Naive thymus-derived CD4-positive, alpha-beta T cell (primary cell): ENCODE results near the gene SETX. TPM values are rescaled to one million over a fixed set of nuclear protein-coding genes. Genes with fewer than 3 reads are reported as not detected.
"Not testable (repeated sequence)": the region's sequence is repeated elsewhere in the genome, so short reads cannot be mapped to it uniquely, and the experiment has no call there.

Experiments used
- ATAC-seq: fragments of 150-1000 bp; cut with Tn5 transposase; 2 replicates; pipeline ENCODE4 v1.10.0; 2021; ENCODE audit warnings: mild to moderate bottlenecking, moderate library complexity
- CTCF ChIA-PET: fragments of 350-600 bp; sonication (Branson Sonifier 250); formaldehyde crosslinking; loops from one replicate; lab custom pipeline; 2021; ENCODE audit warnings: antibody characterized with exemption; lab: Charles Lee
- POLR2A ChIA-PET: fragments of 350-600 bp; sonication (Branson Sonifier 250); formaldehyde crosslinking; loops from one replicate; lab custom pipeline; 2021; ENCODE audit warnings: antibody characterized with exemption, inconsistent platforms; lab: Charles Lee
- DNase-seq, 9 donors: peaks; one replicate each; pipeline versions ENCODE4 v3.0.0 to v3.0.0-alpha.2; 2020 to 2022; ENCODE audit warnings: mixed read lengths in 1 of 9
- H3K27ac ChIP-seq: one replicate; pipeline ENCODE4 v1.7.0; 2013; ENCODE audit warnings: mild to moderate bottlenecking, low read depth, low read length, moderate library complexity
- H3K27me3 ChIP-seq, 2 donors: one replicate each; pipeline ENCODE4 v1.7.0; 2013; ENCODE audit warnings: low read length in 2 of 2, mild to moderate bottlenecking in 2 of 2, moderate library complexity in 2 of 2; ENCODE audit not compliant: control insufficient read depth in 2 of 2, insufficient read depth in 2 of 2
- H3K36me3 ChIP-seq, 3 experiments: 1 replicate in 2 of 3; 2 replicates in 1 of 3; pipeline ENCODE4 v1.7.0; 2013; ENCODE audit warnings: low read length in 3 of 3, mild to moderate bottlenecking in 3 of 3, moderate library complexity in 1 of 3; ENCODE audit not compliant: insufficient read depth in 3 of 3, control insufficient read depth in 2 of 3
- H3K4me1 ChIP-seq, 2 donors: one replicate each; pipeline ENCODE4 v1.7.0; 2013; ENCODE audit warnings: low read length in 2 of 2, mild to moderate bottlenecking in 2 of 2, moderate library complexity in 1 of 2; ENCODE audit not compliant: control insufficient read depth in 2 of 2, insufficient read depth in 2 of 2
- H3K4me3 ChIP-seq: 2 replicates; pipeline ENCODE4 v1.7.0; 2013; ENCODE audit warnings: mild to moderate bottlenecking, low read length
- H3K9me3 ChIP-seq, 3 experiments: 1 replicate in 2 of 3; 2 replicates in 1 of 3; pipeline ENCODE4 v1.7.0; 2013; ENCODE audit warnings: low read length in 3 of 3; ENCODE audit not compliant: control insufficient read depth in 2 of 3
- H3K27ac Mint-ChIP-seq, 9 donors: one replicate each; pipeline ENCODE4 v1.8.0; 2020 to 2022; ENCODE audit warnings: mixed read lengths in 9 of 9, mild to moderate bottlenecking in 8 of 9, moderate library complexity in 5 of 9, inconsistent platforms in 2 of 9
- H3K27me3 Mint-ChIP-seq, 5 donors: one replicate each; pipeline ENCODE4 v1.8.0; 2021 to 2022; ENCODE audit warnings: mixed read lengths in 5 of 5, mild to moderate bottlenecking in 1 of 5
- H3K36me3 Mint-ChIP-seq, 5 donors: one replicate each; pipeline ENCODE4 v1.8.0; 2020 to 2022; ENCODE audit warnings: mixed read lengths in 5 of 5, mild to moderate bottlenecking in 3 of 5, inconsistent platforms in 1 of 5
- H3K4me1 Mint-ChIP-seq, 7 donors: one replicate each; pipeline ENCODE4 v1.8.0; 2020 to 2022; ENCODE audit warnings: mixed read lengths in 7 of 7, mild to moderate bottlenecking in 3 of 7, inconsistent platforms in 1 of 7
- H3K4me3 Mint-ChIP-seq, 10 donors: one replicate each; pipeline ENCODE4 v1.8.0; 2020 to 2022; ENCODE audit warnings: mild to moderate bottlenecking in 10 of 10, mixed read lengths in 10 of 10, moderate library complexity in 6 of 10, inconsistent platforms in 2 of 10
- H3K9me3 Mint-ChIP-seq, 11 donors: one replicate each; pipeline ENCODE4 v1.8.0; 2020 to 2022; ENCODE audit warnings: mixed read lengths in 11 of 11, mild to moderate bottlenecking in 4 of 11, inconsistent platforms in 1 of 11, moderate library complexity in 1 of 11
- intact Hi-C, 2 donors: fragments of 100-400 bp; cut with micrococcal nuclease; formaldehyde crosslinking; loops; one replicate each; pipeline ENCODE4 v1.15.1; 2023
- polyA plus RNA-seq, 2 donors: library from polyadenylated mRNA; unstranded; fragments of 300-500 nt; fragmentation: Illumina TruSeq; gene quantifications; one replicate each; pipeline ENCODE4 v1.2.3, GENCODE V29; 2021
- total RNA-seq, 6 experiments: library from RNA in 5 of 6; stranded (reverse) in 5 of 6; gene quantifications; 1 replicate in 5 of 6; 2 replicates in 1 of 6; pipeline ENCODE4 v1.2.3 and lab custom pipeline; 2021 to 2026

The SETX gene
- total and polyA plus RNA-seq, 7 experiments from 2014 or later = 29.0 to 83.2 (median 66.1) TPM

- Mint-ChIP-seq H3K4me1 (peaks cover 6 to 23% (median 15%) of the 10 kb centered on the region in 7 donors), H3K36me3 (peaks cover 0 to 29% (median 14%) of the 10 kb centered on the region in 5 donors)
- CTCF ChIA-PET, H3K27me3 Mint-ChIP-seq, H3K4me1 ChIP-seq, H3K9me3 Mint-ChIP-seq, H3K27ac ChIP-seq, DNase-seq, POLR2A ChIA-PET, H3K4me3 ChIP-seq, H3K27me3 ChIP-seq, H3K9me3 ChIP-seq, H3K4me3 Mint-ChIP-seq, intact Hi-C loops, H3K27ac Mint-ChIP-seq, ATAC-seq: not testable (repeated sequence)
- H3K36me3 ChIP-seq = peaks cover 23 to 68% (median 25%) of the 10 kb centered on the region in 3 experiments
Observed at GRCh38 chr9:132377769-132378168, 23.0 kb upstream of the SETX start.

DNA sequence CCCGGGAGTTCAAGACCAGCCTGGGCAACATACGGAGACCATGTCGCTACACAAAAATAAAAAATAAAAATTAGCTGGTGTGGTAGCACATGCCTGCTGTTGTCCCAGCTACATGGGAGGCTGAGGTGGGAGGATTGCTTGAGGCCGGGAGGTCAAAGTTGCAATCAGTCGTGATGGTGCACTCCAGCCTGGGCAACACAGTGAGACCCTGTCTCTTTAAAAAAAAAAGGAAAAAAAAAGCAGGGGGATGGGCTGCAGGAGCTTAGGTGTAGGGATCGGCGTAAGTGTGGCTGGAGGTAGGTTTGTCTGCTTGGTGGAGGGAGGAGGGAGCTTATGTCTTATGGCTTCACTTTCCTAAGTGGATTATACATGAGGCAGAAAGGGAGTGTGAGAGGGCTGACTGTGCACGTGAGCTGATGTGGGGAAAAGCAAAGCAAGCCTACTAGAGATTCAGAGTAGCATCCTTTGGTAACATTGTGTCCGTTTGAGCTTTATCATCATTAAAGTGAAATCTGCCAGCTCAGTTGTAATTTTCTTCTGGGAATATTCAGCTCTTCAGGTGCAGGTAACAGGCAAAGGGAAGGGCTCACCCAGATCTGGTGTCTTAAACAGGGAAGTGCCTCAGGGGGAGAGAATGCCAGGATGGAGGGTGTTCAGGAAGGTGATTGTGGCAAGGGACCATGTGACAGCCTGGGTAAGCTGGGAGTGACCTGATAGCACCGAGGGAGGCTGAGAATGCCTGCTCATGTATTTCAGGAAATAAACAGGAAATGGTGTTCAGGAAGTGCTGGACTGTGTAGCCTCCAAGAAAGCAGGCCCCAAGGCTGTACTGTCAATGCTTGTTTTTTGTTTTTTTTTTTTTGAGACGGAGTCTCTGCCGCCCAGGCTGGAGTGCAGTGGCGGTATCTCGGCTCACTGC, 17.6 kb upstream of the SETX start:
- no peaks in the 10 kb centered on the region for H3K9me3 Mint-ChIP-seq
- peak overlapping the region in 8 of 9 donors; percentile 58 to 88 (median 78) for H3K27ac Mint-ChIP-seq
- H3K4me3 Mint-ChIP-seq = peak overlapping the region in 6 of 10 donors; percentile 7 to 64 (median 36)
- ATAC-seq = peak; percentile 85
- Histone ChIP-seq H3K27ac (no peak overlapping the region), H3K9me3 (no peaks in the 10 kb centered on the region), H3K4me1 (no peaks in the 10 kb centered on the region), H3K27me3 (no peaks in the 10 kb centered on the region), H3K36me3 (peaks cover 8 to 27% (median 15%) of the 10 kb centered on the region in 3 experiments), H3K4me3 (no peak overlapping the region)
- peaks cover 0 to 21% (median 15%) of the 10 kb centered on the region in 5 donors for H3K36me3 Mint-ChIP-seq
- CTCF ChIA-PET = interaction anchor here (0.6 to 1.2 kb wide), 2 partner anchors 11 to 46 kb away, joined by 3 read pairs; no protein-coding TSS in a partner anchor
- no peaks in the 10 kb centered on the region for H3K27me3 Mint-ChIP-seq
- POLR2A ChIA-PET = interaction anchor here (1.8 kb wide), 1 partner anchor 17 kb away, joined by 4 read pairs; no protein-coding TSS in a partner anchor
- DNase-seq = no peak
- intact Hi-C loops = loop anchor here in 1 of 2 donors (2.0 kb wide), 1 partner anchor 18 kb away; the partner anchor contains the start of gene SETX
- peaks cover 12 to 21% (median 14%) of the 10 kb centered on the region in 7 donors for H3K4me1 Mint-ChIP-seq

- H3K27me3 ChIP-seq = no peaks in the 10 kb centered on the region
- no peaks in the 10 kb centered on the region for H3K4me1 ChIP-seq
- CTCF ChIA-PET = no interaction called here
- Mint-ChIP-seq H3K27me3 (no peaks in the 10 kb centered on the region), H3K4me1 (peaks cover 12 to 21% (median 14%) of the 10 kb centered on the region in 7 donors), H3K9me3 (no peaks in the 10 kb centered on the region), H3K27ac (no peak overlapping the region), H3K36me3 (peaks cover 0 to 14% (median 9%) of the 10 kb centered on the region in 5 donors), H3K4me3 (no peak overlapping the region)
- ATAC-seq (no peak), DNase-seq (no peak)
- POLR2A ChIA-PET = no interaction called here
- H3K27ac ChIP-seq = no peak overlapping the region
- intact Hi-C loops = no loop called here
- no peaks in the 10 kb centered on the region for H3K9me3 ChIP-seq
- peaks cover 0 to 8% (median 0%) of the 10 kb centered on the region in 3 experiments for H3K36me3 ChIP-seq
- H3K4me3 ChIP-seq = no peak overlapping the region
Observed at GRCh38 chr9:132370592-132370991, 15.8 kb upstream of the SETX start.

DNA sequence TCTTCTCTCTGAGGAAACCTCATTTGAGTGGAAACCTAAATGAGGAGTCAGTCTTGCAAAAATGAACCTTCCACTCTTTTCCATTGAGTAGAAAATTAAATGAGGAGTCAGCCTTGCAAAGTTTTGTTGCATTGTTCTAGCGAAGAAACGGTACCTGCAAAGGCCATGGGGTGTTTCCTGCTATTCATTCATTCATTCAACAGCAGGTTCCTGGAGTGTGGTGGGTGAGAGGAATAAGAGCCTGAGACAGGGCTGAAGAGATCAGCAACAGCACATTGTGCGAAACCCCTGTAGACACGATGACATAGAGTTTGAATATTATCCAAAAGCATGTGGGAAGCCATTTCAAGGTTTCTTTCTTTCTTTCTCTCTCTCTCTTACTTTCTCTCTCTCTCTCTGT, 14.6 kb upstream of the SETX start:
- no peak overlapping the region for H3K27ac Mint-ChIP-seq
- no peaks in the 10 kb centered on the region for H3K27me3 ChIP-seq
- ChIA-PET CTCF (interaction anchor here (1.0 kb wide), 1 partner anchor 110 kb away, joined by 4 read pairs; no protein-coding TSS in a partner anchor), POLR2A (no interaction called here)
- no peaks in the 10 kb centered on the region for H3K4me1 ChIP-seq
- DNase-seq = no peak
- intact Hi-C loops = no loop called here
- no peaks in the 10 kb centered on the region for H3K9me3 ChIP-seq
- no peaks in the 10 kb centered on the region for H3K9me3 Mint-ChIP-seq
- no peak for ATAC-seq
- no peaks in the 10 kb centered on the region for H3K27me3 Mint-ChIP-seq
- H3K36me3 ChIP-seq = no peaks in the 10 kb centered on the region
- H3K27ac ChIP-seq = no peak overlapping the region
- H3K4me3 Mint-ChIP-seq = no peak overlapping the region
- no peak overlapping the region for H3K4me3 ChIP-seq
- H3K36me3 Mint-ChIP-seq = peaks cover 0 to 8% (median 5%) of the 10 kb centered on the region in 5 donors
- H3K4me1 Mint-ChIP-seq = peaks cover 12 to 18% (median 14%) of the 10 kb centered on the region in 7 donors

GRCh38 chr9:132367613-132368313, 13.0 kb upstream of the SETX start:
- Histone ChIP-seq H3K9me3 (no peaks in the 10 kb centered on the region), H3K4me3 (no peak overlapping the region), H3K36me3 (no peaks in the 10 kb centered on the region), H3K4me1 (no peaks in the 10 kb centered on the region), H3K27ac (no peak overlapping the region), H3K27me3 (no peaks in the 10 kb centered on the region)
- no peaks in the 10 kb centered on the region for H3K9me3 Mint-ChIP-seq
- H3K4me1 Mint-ChIP-seq = peaks cover 6 to 13% (median 8%) of the 10 kb centered on the region in 7 donors
- DNase-seq (no peak), ATAC-seq (no peak)
- peaks cover 0 to 6% (median 5%) of the 10 kb centered on the region in 5 donors for H3K36me3 Mint-ChIP-seq
- CTCF ChIA-PET = no interaction called here
- POLR2A ChIA-PET = interaction anchor here (0.7 kb wide), 1 partner anchor 10 kb away, joined by 3 read pairs; no protein-coding TSS in a partner anchor
- no peak overlapping the region for H3K4me3 Mint-ChIP-seq
- H3K27me3 Mint-ChIP-seq = no peaks in the 10 kb centered on the region
- H3K27ac Mint-ChIP-seq = no peak overlapping the region
- intact Hi-C loops = no loop called here

DNA sequence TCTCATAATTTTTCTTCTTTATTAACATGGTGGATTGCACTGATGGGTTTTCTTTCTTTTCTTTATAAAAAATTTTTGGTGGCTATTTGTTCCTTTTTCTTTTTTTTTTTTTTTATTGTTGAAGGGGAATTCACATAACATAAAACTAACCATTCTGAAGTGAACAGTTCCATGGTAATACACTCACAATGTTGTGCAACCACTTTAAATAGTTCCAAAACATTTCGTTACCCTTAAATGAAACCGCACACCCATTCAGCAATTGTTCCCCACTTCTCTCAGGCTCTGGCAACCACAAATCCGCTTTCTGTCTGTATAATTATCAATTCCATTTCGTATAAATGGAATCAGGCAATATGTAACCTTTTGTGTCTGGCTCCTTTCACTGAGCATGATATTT, 11.7 kb upstream of the SETX start:
- Mint-ChIP-seq H3K4me1 (peaks cover 0 to 3% (median 0%) of the 10 kb centered on the region in 7 donors), H3K36me3 (peaks cover 0 to 3% (median 0%) of the 10 kb centered on the region in 5 donors), H3K27me3 (no peaks in the 10 kb centered on the region), H3K9me3 (no peaks in the 10 kb centered on the region), H3K27ac (no peak overlapping the region), H3K4me3 (no peak overlapping the region)
- intact Hi-C loops = no loop called here
- DNase-seq = no peak
- ChIA-PET CTCF (no interaction called here), POLR2A (no interaction called here)
- no peaks in the 10 kb centered on the region for H3K4me1 ChIP-seq
- no peaks in the 10 kb centered on the region for H3K36me3 ChIP-seq
- no peak for ATAC-seq
- no peaks in the 10 kb centered on the region for H3K9me3 ChIP-seq
- no peak overlapping the region for H3K4me3 ChIP-seq
- no peak overlapping the region for H3K27ac ChIP-seq
- no peaks in the 10 kb centered on the region for H3K27me3 ChIP-seq
